Upper lobe of left lung (tissue), 4 donors: Measurements from ENCODE around the gene FGB.

ENCODE experiments used
- CTCF ChIP-seq, 6 experiments: fragments of 450-650 bp in 4 of 6; fragments of 200-600 bp in 2 of 6; sonication (generic) in 2 of 6; IDR thresholded peaks; one replicate each; pipeline ENCODE4 v1.5.1; 2016 to 2019; ENCODE audit warnings: antibody characterized with exemption in 6 of 6
- EP300 ChIP-seq, 4 donors: sonication (generic); formaldehyde crosslinking; IDR thresholded peaks; one replicate each; pipeline ENCODE4 v1.5.1; 2017; ENCODE audit warnings: antibody characterized with exemption in 4 of 4, control low read depth in 2 of 4
- POLR2A ChIP-seq, 4 donors: fragments of 450-650 bp; IDR thresholded peaks; one replicate each; pipeline ENCODE4 v1.5.1; 2016 to 2017; ENCODE audit warnings: antibody characterized with exemption in 4 of 4, mild to moderate bottlenecking in 2 of 4
- POLR2AphosphoS5 ChIP-seq, 2 donors: sonication (generic); formaldehyde crosslinking; IDR thresholded peaks; one replicate each; pipeline ENCODE4 v1.5.1; 2017; ENCODE audit warnings: antibody characterized with exemption in 2 of 2

- TF ChIP-seq CTCF (IDR thresholded peaks at IDR 0.05), result no peak
- no peak for TF ChIP-seq POLR2A (IDR thresholded peaks at IDR 0.05)
- TF ChIP-seq EP300 (IDR thresholded peaks at IDR 0.05), result no peak
- TF ChIP-seq POLR2AphosphoS5 (IDR thresholded peaks at IDR 0.05), result no peak
Observed at GRCh38 chr4:154521607-154522006, 41.2 kb upstream of the FGB start.
